Heart left ventricle (tissue), 16 donors: ENCODE measurements around the gene SLC38A2. TPM values are rescaled to one million over a fixed set of nuclear protein-coding genes. Genes with fewer than 3 reads are reported as not detected.
A peak's percentile ranks its signal among the peaks of the same experiment; 100 is the strongest.

Experiments
- ATAC-seq, 4 donors: fragments of 200-7000 bp; cut with Tn5 transposase; one replicate each; pipeline ENCODE4 v1.9.1; 2020 to 2022; ENCODE audit warnings: moderate library complexity in 4 of 4, mild to moderate bottlenecking in 3 of 4, moderate number of reproducible peaks in 1 of 4
- DNase-seq, 5 donors: peaks; one replicate each; pipeline ENCODE4 v3.0.0-alpha.2; 2020
- H3K27ac ChIP-seq, 12 donors: fragments of 200-600 bp; sonication (generic) in 4 of 12; one replicate each; pipeline versions ENCODE4 v1.5.0 to v1.8.0; 2016 to 2022; ENCODE audit warnings: mild to moderate bottlenecking in 2 of 12
- H3K27me3 ChIP-seq, 9 donors: fragments of 200-600 bp; sonication (generic) in 2 of 9; one replicate each; pipeline versions ENCODE4 v1.5.1 to v1.8.0; 2016 to 2022; ENCODE audit warnings: mild to moderate bottlenecking in 3 of 9
- H3K36me3 ChIP-seq, 9 donors: fragments of 200-600 bp; sonication (generic) in 2 of 9; one replicate each; pipeline versions ENCODE4 v1.5.0 to v1.8.0; 2018 to 2022; ENCODE audit warnings: mild to moderate bottlenecking in 2 of 9
- H3K4me1 ChIP-seq, 12 donors: fragments of 200-600 bp; sonication (generic) in 4 of 12; one replicate each; pipeline versions ENCODE4 v1.5.0 to v1.8.0; 2016 to 2022; ENCODE audit warnings: mild to moderate bottlenecking in 3 of 12
- H3K4me3 ChIP-seq, 12 donors: fragments of 200-600 bp; sonication (generic) in 4 of 12; one replicate each; pipeline versions ENCODE4 v1.5.0 to v1.8.0; 2017 to 2022; ENCODE audit warnings: mild to moderate bottlenecking in 9 of 12, moderate library complexity in 4 of 12
- H3K9me3 ChIP-seq, 12 donors: fragments of 200-600 bp; sonication (generic) in 4 of 12; one replicate each; pipeline versions ENCODE4 v1.5.0 to v1.8.0; 2016 to 2022; ENCODE audit warnings: mild to moderate bottlenecking in 1 of 12
- POLR2A ChIP-seq, 2 donors: fragments of 450-650 bp; IDR thresholded peaks; one replicate each; pipeline ENCODE4 v1.6.1; 2017; ENCODE audit warnings: antibody characterized with exemption in 2 of 2, mild to moderate bottlenecking in 2 of 2, moderate library complexity in 2 of 2
- WGBS, 4 donors: extraction: QIAGEN DNeasy Blood & Tissue Kit in 2 of 4; methylation state at CpG; one replicate each; pipeline versions ENCODE4 v1.1.5 to v1.1.7; 2013 to 2018; 5-methylcytosine and 5-hydroxymethylcytosine counted together
- intact Hi-C, 10 donors: fragments of 100-400 bp; cut with DNase I; formaldehyde crosslinking; loops; one replicate each; pipeline versions ENCODE4 v1.11.1 to v1.14.2; 2022
- polyA plus RNA-seq, 2 donors: library from polyadenylated mRNA; stranded (reverse); fragments of 200-250 nt; gene quantifications; one replicate each; pipeline ENCODE4 v1.2.3, GENCODE V29; 2013
- total RNA-seq, 9 donors: library from RNA; depleted of rRNA in 2 of 9; stranded (reverse); fragments of >200 nt in 2 of 9; fragmentation: NEBNext Ultra II Directional in 3 of 9; extraction: Animal tissue kit (Norgen Biotek cat#: 25700) in 3 of 9; gene quantifications; one replicate each; pipeline versions ENCODE4 v1.1.0 to v1.2.4, GENCODE V29; 2016 to 2023
- TF ChIP-seq, protein P1 (sequence below), 12 donors: fragments of 200-600 bp; sonication (generic) in 4 of 12; IDR thresholded peaks; one replicate each; pipeline versions ENCODE4 v1.5.0 to v1.8.0; 2018 to 2022; ENCODE audit warnings: antibody characterized with exemption in 12 of 12, mild to moderate bottlenecking in 5 of 12
- donor health status: ischemic (EF 13 %, LVEDD 7.1; RV severe dilation, severe dysfunction).
- donor health status: healthy with polysubstance abuse.
- donor health status: DM: no; HTN: yes; CAD: no.
- donor health status: DM: no; HTN: no; CAD: no.
- donor health status: ischemic (EF 25% LVEDD 6.9; RV normal size, moderate dysfunction).
- donor health status: ischemic (EF 25% LVEDD 5.7; RV mildly dilated, moderate dysfunction).
- donor health status: healthy.
- donor health status: DM: yes; HTN: yes; CAD: no.
- donor health status: ischemic (EF 35%, LVEDD 5.7; RV mildly dilated, moderate dysfunction).
- donor health status: nonischemic (EF 11% LVEDD 7.7; RV severe dilation, severe dysfunction).
- donor health status: DM: yes; HTN: yes; CAD: no.
- donor health status: PGD.
- donor health status: ischemic (EF 29% LVEDD 5.4; RV normal size, mild dysfunction).
- donor health status: nonischemic (EF 23%, LVEDD 6.1; RV moderate dilation, normal function).

The SLC38A2 gene
- total and polyA plus RNA-seq, 11 donors, result 39.7 to 373 (median 161) TPM

DNA sequence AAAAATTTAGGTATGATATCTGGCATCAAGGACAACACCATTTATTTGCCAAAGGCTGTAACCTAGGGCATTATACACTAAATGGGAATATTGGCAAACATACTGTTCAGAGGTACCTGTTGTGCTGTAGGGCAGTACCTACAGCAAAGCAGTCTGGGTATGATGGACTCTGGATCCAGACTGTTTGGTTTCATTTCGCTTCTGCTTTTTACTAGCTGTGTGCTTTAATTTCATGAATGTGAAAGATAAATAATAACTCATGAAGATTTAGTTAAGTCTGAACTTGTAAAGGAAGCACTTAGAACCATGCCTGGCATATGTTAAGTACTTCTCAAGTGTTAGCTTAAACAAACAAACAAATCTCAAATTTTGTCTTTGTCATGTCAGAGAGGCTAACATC is 17.7 kb upstream of the SLC38A2 start:
- H3K4me3 ChIP-seq, result no peak overlapping the region
- H3K27ac ChIP-seq, result peak overlapping the region in 4 of 12 donors; percentile 12 to 65 (median 26)
- peaks cover 0 to 4% (median 0%) of the 10 kb centered on the region in 12 donors for H3K9me3 ChIP-seq
- no peaks in the 10 kb centered on the region for H3K27me3 ChIP-seq
- peaks cover 0 to 59% (median 37%) of the 10 kb centered on the region in 12 donors for H3K4me1 ChIP-seq
- no peak for ATAC-seq
- DNase-seq, result no peak
- no peaks in the 10 kb centered on the region for H3K36me3 ChIP-seq
- no peak for TF ChIP-seq POLR2A (IDR thresholded peaks at IDR 0.05)
- TF ChIP-seq, protein P1, sequence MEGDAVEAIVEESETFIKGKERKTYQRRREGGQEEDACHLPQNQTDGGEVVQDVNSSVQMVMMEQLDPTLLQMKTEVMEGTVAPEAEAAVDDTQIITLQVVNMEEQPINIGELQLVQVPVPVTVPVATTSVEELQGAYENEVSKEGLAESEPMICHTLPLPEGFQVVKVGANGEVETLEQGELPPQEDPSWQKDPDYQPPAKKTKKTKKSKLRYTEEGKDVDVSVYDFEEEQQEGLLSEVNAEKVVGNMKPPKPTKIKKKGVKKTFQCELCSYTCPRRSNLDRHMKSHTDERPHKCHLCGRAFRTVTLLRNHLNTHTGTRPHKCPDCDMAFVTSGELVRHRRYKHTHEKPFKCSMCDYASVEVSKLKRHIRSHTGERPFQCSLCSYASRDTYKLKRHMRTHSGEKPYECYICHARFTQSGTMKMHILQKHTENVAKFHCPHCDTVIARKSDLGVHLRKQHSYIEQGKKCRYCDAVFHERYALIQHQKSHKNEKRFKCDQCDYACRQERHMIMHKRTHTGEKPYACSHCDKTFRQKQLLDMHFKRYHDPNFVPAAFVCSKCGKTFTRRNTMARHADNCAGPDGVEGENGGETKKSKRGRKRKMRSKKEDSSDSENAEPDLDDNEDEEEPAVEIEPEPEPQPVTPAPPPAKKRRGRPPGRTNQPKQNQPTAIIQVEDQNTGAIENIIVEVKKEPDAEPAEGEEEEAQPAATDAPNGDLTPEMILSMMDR (IDR thresholded peaks at IDR 0.05), result no peak
- 89 to 96% (median 92%) methylated on average over 1 of the region's 1 CpG for WGBS, 4 donors
- intact Hi-C loops, result loop anchor here in 1 of 10 donors (5.0 kb wide), 1 partner anchor 72 kb away; no protein-coding TSS in a partner anchor

DNA sequence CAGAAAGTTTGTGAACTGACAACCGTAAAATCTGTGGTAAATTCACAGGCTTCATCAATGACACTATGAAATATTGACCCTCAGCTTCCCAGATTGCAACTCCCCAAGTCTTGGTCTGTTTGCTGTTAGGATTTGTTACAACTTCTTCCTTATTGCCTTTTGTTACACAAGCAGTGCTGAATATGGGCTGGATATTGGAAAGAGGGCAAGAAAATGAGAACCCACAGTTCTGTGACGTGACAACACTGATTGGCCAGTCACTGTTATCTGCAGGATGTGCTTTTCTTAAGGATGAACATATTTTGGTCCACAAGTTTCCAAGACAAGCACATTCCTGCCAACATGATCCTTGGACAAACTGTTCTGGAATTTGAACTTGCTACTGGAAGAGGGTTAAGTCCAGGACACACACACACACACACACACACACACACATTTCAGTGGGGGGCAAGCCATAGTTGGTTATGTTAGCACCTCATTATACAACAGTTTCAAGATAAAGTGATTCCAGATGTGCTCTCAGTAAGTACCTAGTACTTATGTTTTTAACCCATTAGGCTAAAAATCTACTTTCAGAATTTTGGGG is 16.6 kb upstream of the SLC38A2 start:
- intact Hi-C loops, result loop anchor here in 6 of 10 donors (5.0 to 10.0 kb wide), 9 partner anchors 76 to 394 kb away; partner anchors contain the start of gene SCAF11 (in 1 of the 6)
- WGBS, 4 donors, result 66 to 86% (median 79%) methylated on average over 2 of the region's 2 CpGs
- TF ChIP-seq, protein P1 (IDR thresholded peaks at IDR 0.05), result no peak
- TF ChIP-seq POLR2A (IDR thresholded peaks at IDR 0.05), result no peak
- Histone ChIP-seq H3K4me1 (peaks cover 0 to 70% (median 49%) of the 10 kb centered on the region in 12 donors), H3K9me3 (peaks cover 0 to 4% (median 0%) of the 10 kb centered on the region in 12 donors), H3K27me3 (no peaks in the 10 kb centered on the region), H3K27ac (peak overlapping the region in 8 of 12 donors; percentile 2 to 100 (median 31)), H3K4me3 (no peak overlapping the region), H3K36me3 (no peaks in the 10 kb centered on the region)
- DNase-seq, result no peak
- peak in 3 of 4 donors; percentile 31 to 61 (median 33) for ATAC-seq

DNA sequence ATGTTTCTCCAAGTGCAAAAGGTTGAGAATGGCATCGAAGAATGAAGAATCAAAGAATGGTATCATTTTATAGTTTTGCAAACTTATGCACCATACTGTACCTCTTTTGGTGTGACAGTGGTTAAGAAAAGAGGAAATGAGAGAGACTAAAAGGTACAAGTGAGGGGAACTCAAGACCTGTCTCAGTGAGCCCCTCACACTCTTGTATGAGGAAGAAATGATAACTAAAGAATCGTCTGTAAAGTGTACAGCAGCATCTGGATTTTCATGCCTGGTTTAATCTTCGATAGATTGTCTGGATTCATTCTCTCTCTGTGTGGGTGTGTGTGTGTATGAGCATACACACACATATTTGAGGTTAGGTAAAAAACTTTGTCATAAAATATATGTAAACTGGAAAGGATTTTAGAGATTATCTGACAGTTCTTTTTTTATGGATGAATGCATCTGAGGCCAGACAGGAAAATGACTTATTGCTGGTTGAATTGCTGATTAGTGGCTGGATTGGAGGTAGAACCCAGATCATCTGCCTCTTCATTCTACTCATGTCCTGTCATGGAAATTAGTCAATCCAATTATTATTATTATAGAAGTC is 16.0 kb upstream of the SLC38A2 start:
- TF ChIP-seq POLR2A (IDR thresholded peaks at IDR 0.05), result no peak
- TF ChIP-seq, protein P1 (IDR thresholded peaks at IDR 0.05), result no peak
- H3K4me3 ChIP-seq, result no peak overlapping the region
- peak overlapping the region in 8 of 12 donors; percentile 2 to 100 (median 31) for H3K27ac ChIP-seq
- intact Hi-C loops, result loop anchor here in 6 of 10 donors (5.0 to 10.0 kb wide), 9 partner anchors 76 to 394 kb away; partner anchors contain the start of gene SCAF11 (in 1 of the 6)
- peaks cover 0 to 4% (median 0%) of the 10 kb centered on the region in 12 donors for H3K9me3 ChIP-seq
- no peaks in the 10 kb centered on the region for H3K36me3 ChIP-seq
- H3K4me1 ChIP-seq, result peaks cover 0 to 70% (median 49%) of the 10 kb centered on the region in 12 donors
- ATAC-seq (no peak), DNase-seq (no peak)
- 69 to 78% (median 76%) methylated on average over 3 of the region's 3 CpGs for WGBS, 4 donors
- no peaks in the 10 kb centered on the region for H3K27me3 ChIP-seq

DNA sequence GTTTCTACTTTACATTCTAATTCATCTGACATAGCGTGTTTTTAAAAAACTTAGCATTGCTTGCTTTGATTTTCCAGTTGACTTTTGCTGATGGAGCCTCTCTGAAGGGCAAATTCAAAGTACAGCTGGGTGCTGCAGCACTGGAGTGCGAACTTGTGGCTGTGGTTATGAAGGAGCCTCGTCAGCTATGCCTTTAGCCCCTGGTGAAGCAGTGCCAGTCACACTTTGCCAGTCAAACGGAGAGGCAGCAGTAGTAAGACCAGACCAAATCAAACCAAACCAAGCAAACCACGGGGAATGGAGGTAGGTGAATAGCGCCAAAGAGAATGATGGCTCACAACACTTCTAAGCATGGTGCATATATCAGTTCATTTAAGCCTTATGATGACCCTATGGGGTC is 15.1 kb upstream of the SLC38A2 start:
- Histone ChIP-seq H3K4me3 (no peak overlapping the region), H3K9me3 (peaks cover 0 to 4% (median 0%) of the 10 kb centered on the region in 12 donors), H3K36me3 (no peaks in the 10 kb centered on the region), H3K4me1 (peaks cover 0 to 71% (median 49%) of the 10 kb centered on the region in 12 donors), H3K27me3 (no peaks in the 10 kb centered on the region), H3K27ac (peak overlapping the region in 11 of 12 donors; percentile 53 to 100 (median 99))
- no peak for TF ChIP-seq POLR2A (IDR thresholded peaks at IDR 0.05)
- TF ChIP-seq, protein P1 (IDR thresholded peaks at IDR 0.05), result no peak
- WGBS, 4 donors, result 81 to 92% (median 90%) methylated on average over 6 of the region's 6 CpGs
- DNase-seq (no peak), ATAC-seq (no peak)
- intact Hi-C loops, result loop anchor here in 6 of 10 donors (5.0 to 10.0 kb wide), 9 partner anchors 77 to 393 kb away; partner anchors contain the start of gene SCAF11 (in 1 of the 6)
